K562 (cell line): ENCODE data around the gene MFSD6. TPM values are rescaled to one million over a fixed set of nuclear protein-coding genes. Genes with fewer than 3 reads are reported as not detected.

Experiments
- ATAC-seq: fragments of 200-7000 bp; cut with Tn5 transposase; 3 replicates; pipeline ENCODE4 v1.9.1; 2020; ENCODE audit warnings: moderate library complexity
- BruUV-seq: library from RNA; stranded (reverse); fragments of 400-500 nt; replicated peaks from 2 replicates; lab custom pipeline; 2021; lab: Mats Ljungman, UMichigan
- CTCF ChIA-PET: fragments of 300-600 bp; formaldehyde crosslinking; extraction: SDS; loops from one replicate; lab custom pipeline; 2021; ENCODE audit warnings: low intra/inter-chr PET ratio; lab: Yijun Ruan, JAX
- POLR2A ChIA-PET: fragments of 300-600, 350-650 bp; sonication (Branson Sonifier 250); formaldehyde crosslinking; extraction: SDS; loops from one replicate; lab custom pipeline; 2021; ENCODE audit warnings: antibody characterized with exemption, inconsistent platforms; lab: Yijun Ruan, JAX
- DNase-seq, 4 experiments: peaks; one replicate each; pipeline versions ENCODE4 v3.0.0 to v3.0.0-alpha.2; 2011 to 2018; ENCODE audit warnings: low spot score in 3 of 4, mixed read lengths in 3 of 4; ENCODE audit errors: extremely low read depth in 1 of 4
- FAIRE-seq: peaks from 2 replicates; lab custom pipeline; 2011; peaks lifted over from hg19 to GRCh38; lab: Jason Lieb, UNC
- H2AFZ ChIP-seq: 2 replicates; pipeline ENCODE4 v1.6.0; 2011; ENCODE audit warnings: low read depth, low read length, control low read depth, inconsistent platforms
- H3K27ac ChIP-seq: fragments of 200-600 bp; 3 replicates; pipeline ENCODE4 v1.8.0; 2011; ENCODE audit warnings: low read depth, mild to moderate bottlenecking, control low read depth, inconsistent platforms, low read length, moderate library complexity, mixed read lengths; ENCODE audit errors: extremely low read depth
- H3K27me3 ChIP-seq, 2 experiments: fragments of 300-600 bp in 1 of 2; 2 replicates in 1 of 2; 3 replicates in 1 of 2; pipeline versions ENCODE4 v1.6.0 to v1.8.0; 2011; ENCODE audit warnings: inconsistent platforms in 2 of 2, low read length in 2 of 2, mild to moderate bottlenecking in 1 of 2, mixed read lengths in 1 of 2, moderate library complexity in 1 of 2; ENCODE audit not compliant: control insufficient read depth in 2 of 2, insufficient read depth in 2 of 2
- H3K36me3 ChIP-seq: fragments of 300-600 bp; 3 replicates; pipeline ENCODE4 v1.8.0; 2011; ENCODE audit warnings: mild to moderate bottlenecking, low read length, inconsistent platforms; ENCODE audit not compliant: control insufficient read depth, insufficient read depth
- H3K4me1 ChIP-seq, 2 experiments: fragments of 200-600 bp in 1 of 2; replicated peaks in 1 of 2; 2 replicates in 1 of 2; 3 replicates in 1 of 2; pipeline versions ENCODE4 v1.5.1 to v1.8.0; 2011; ENCODE audit warnings: inconsistent platforms in 2 of 2, low read length in 2 of 2, mild to moderate bottlenecking in 1 of 2, mixed read lengths in 1 of 2, moderate library complexity in 1 of 2; ENCODE audit not compliant: control insufficient read depth in 2 of 2, insufficient read depth in 2 of 2
- H3K4me2 ChIP-seq: 2 replicates; pipeline ENCODE4 v1.6.1; 2011; ENCODE audit warnings: low read length, control low read depth, inconsistent platforms, mixed read lengths; ENCODE audit not compliant: insufficient read depth
- H3K4me3 ChIP-seq: fragments of 200-600 bp; sonication (generic), shearing (Covaris generic); 2 replicates; pipeline ENCODE4 v1.5.1; 2016; ENCODE audit warnings: control low read depth, inconsistent platforms
- H3K79me2 ChIP-seq: fragments of 200-600 bp; 3 replicates; pipeline ENCODE4 v1.8.0; 2011; ENCODE audit warnings: low read length, inconsistent platforms; ENCODE audit not compliant: control insufficient read depth, insufficient read depth
- H3K9ac ChIP-seq, 2 experiments: 2 replicates each; pipeline versions ENCODE4 v1.6.0 to v1.6.1; 2011; ENCODE audit warnings: low read depth in 2 of 2, low read length in 2 of 2, control low read depth in 1 of 2, inconsistent platforms in 1 of 2, mild to moderate bottlenecking in 1 of 2, mixed read lengths in 1 of 2; ENCODE audit not compliant: insufficient read depth in 1 of 2
- H3K9me1 ChIP-seq: one replicate; pipeline ENCODE4 v1.6.0; 2011; ENCODE audit warnings: inconsistent platforms, mild to moderate bottlenecking, low read length, moderate library complexity; ENCODE audit not compliant: control insufficient read depth, insufficient read depth
- H3K9me3 ChIP-seq: replicated peaks from 2 replicates; pipeline ENCODE4 v1.5.1; 2011; ENCODE audit warnings: low read depth, low read length, inconsistent platforms; ENCODE audit not compliant: control insufficient read depth, insufficient read depth
- H4K20me1 ChIP-seq: replicated peaks from 2 replicates; pipeline ENCODE4 v1.6.1; 2011; ENCODE audit warnings: low read length, inconsistent platforms, mixed read lengths; ENCODE audit not compliant: control insufficient read depth, insufficient read depth
- C11orf30 ChIP-seq: fragments of 450-650 bp; IDR thresholded peaks from 2 replicates; pipeline ENCODE4 v1.6.1; 2016; ENCODE audit warnings: low read depth, mild to moderate bottlenecking
- GABPB2 ChIP-seq: fragments of 250-450 bp; sonication (Bioruptor Pico); conservative IDR thresholded peaks from 2 replicates; pipeline ENCODE4 v1.5.1; 2021; ENCODE audit warnings: mild to moderate bottlenecking
- HDAC6 ChIP-seq: IDR thresholded peaks from 2 replicates; pipeline ENCODE4 v1.6.1; 2012; ENCODE audit warnings: low read depth, mild to moderate bottlenecking, control low read depth, inconsistent platforms, low read length, moderate library complexity
- HSF4 ChIP-seq: fragments of 250-450 bp; sonication (Bioruptor Pico); IDR thresholded peaks from 2 replicates; pipeline ENCODE4 v2.1.2; 2022; ENCODE audit warnings: mild to moderate bottlenecking, moderate library complexity, borderline replicate concordance
- KHSRP ChIP-seq: fragments of 450-650 bp; IDR thresholded peaks from 2 replicates; pipeline ENCODE4 v1.6.1; 2017
- NFIX ChIP-seq: fragments of 250-450 bp; sonication (Bioruptor Pico); IDR thresholded peaks from 2 replicates; pipeline ENCODE4 v1.4.0; 2020; ENCODE audit warnings: low read depth, mild to moderate bottlenecking, moderate library complexity
- NKRF ChIP-seq: fragments of 450-650 bp; IDR thresholded peaks from 2 replicates; pipeline ENCODE4 v1.6.1; 2016; ENCODE audit warnings: borderline replicate concordance
- NR2F6 ChIP-seq: fragments of 450-650 bp; formaldehyde crosslinking; IDR thresholded peaks from 2 replicates; pipeline ENCODE4 v1.4.0; 2020; ENCODE audit warnings: mild to moderate bottlenecking
- PCBP2 ChIP-seq: fragments of 200-400 bp; formaldehyde crosslinking; IDR thresholded peaks from 2 replicates; pipeline ENCODE4 v1.6.1; 2018; ENCODE audit warnings: low read length, low read depth, mild to moderate bottlenecking, moderate library complexity; ENCODE audit not compliant: poor library complexity, severe bottlenecking
- PHB2 ChIP-seq: fragments of 450-650 bp; IDR thresholded peaks from 2 replicates; pipeline ENCODE4 v1.6.1; 2017; ENCODE audit warnings: low read depth
- RAD51 ChIP-seq: fragments of 450-650 bp; IDR thresholded peaks from 2 replicates; pipeline ENCODE4 v1.7.1; 2016; ENCODE audit warnings: low read depth, mild to moderate bottlenecking, borderline replicate concordance
- SMARCA4 ChIP-seq: fragments of 450-650 bp; IDR thresholded peaks from 2 replicates; pipeline ENCODE4 v1.6.1; 2016
- SP1 ChIP-seq: sonication (generic); formaldehyde crosslinking; IDR thresholded peaks from 2 replicates; pipeline ENCODE4 v1.8.1; 2022; ENCODE audit warnings: mild to moderate bottlenecking, missing genetic modification reagents
- TBL1XR1 ChIP-seq, 2 experiments: IDR thresholded peaks; 2 replicates each; pipeline ENCODE4 v1.6.1; 2012; ENCODE audit warnings: improper control_type of control experiment in 2 of 2, low read length in 2 of 2, mild to moderate bottlenecking in 1 of 2
- UBTF ChIP-seq, 2 experiments: IDR thresholded peaks; 2 replicates each; pipeline ENCODE4 v1.6.1; 2012; ENCODE audit warnings: improper control_type of control experiment in 2 of 2, low read depth in 2 of 2, low read length in 2 of 2, borderline replicate concordance in 1 of 2
- ZNF324 ChIP-seq: fragments of 250-450 bp; sonication (Bioruptor Pico); IDR thresholded peaks from 2 replicates; pipeline ENCODE4 v1.4.0; 2020; ENCODE audit warnings: mild to moderate bottlenecking
- ZNF354B ChIP-seq: fragments of 250-450 bp; sonication (Bioruptor Pico); IDR thresholded peaks from 2 replicates; pipeline ENCODE4 v1.4.0; 2020
- ZNF408 ChIP-seq: fragments of 250-450 bp; sonication (Bioruptor Pico); IDR thresholded peaks from 2 replicates; pipeline ENCODE4 v1.4.0; 2020; ENCODE audit warnings: low read depth, mild to moderate bottlenecking, moderate library complexity
- ZNF785 ChIP-seq: fragments of 250-450 bp; sonication (Bioruptor Pico); IDR thresholded peaks from 2 replicates; pipeline ENCODE4 v1.4.0; 2020; ENCODE audit warnings: mild to moderate bottlenecking
- WGBS: fragments of 100-300 bp; shearing (Covaris generic); methylation state at CpG from one replicate; pipeline ENCODE4 v1.1.6; 2016; ENCODE audit warnings: low coverage, mixed read lengths; ENCODE audit not compliant: insufficient coverage; ENCODE audit errors: missing lambda C conversion rate; 5-methylcytosine and 5-hydroxymethylcytosine counted together
- in situ Hi-C: fragments of 300-500 bp; cut with MboI; formaldehyde crosslinking; loops from 4 replicates; pipeline ENCODE4 v1.15.0; 2018; ENCODE audit warnings: inconsistent platforms, mixed read lengths
- intact Hi-C: fragments of 100-400 bp; cut with micrococcal nuclease; formaldehyde crosslinking; loops from 2 replicates; pipeline ENCODE4 v1.14.2; 2022
- polyA plus RNA-seq, 8 experiments: library from polyadenylated mRNA; depleted of rRNA in 4 of 8; stranded (reverse) in 5 of 8; unstranded in 3 of 8; fragments of >200 nt; fragmentation: Nextera tagmentation in 2 of 8; fragmentation: Illumina TruSeq in 1 of 8; extraction: Ambion mirVana in 2 of 8; extraction: Trizol in 1 of 8; gene quantifications; 2 replicates each; pipeline versions ENCODE4 v1.2.1 to v1.2.3, GENCODE V29; 2011 to 2014; ENCODE audit warnings: inconsistent platforms in 1 of 8, missing spikeins in 1 of 8
- total RNA-seq, 7 experiments: library from RNA; depleted of rRNA in 6 of 7; stranded (reverse); fragments of >200 nt in 6 of 7; fragmentation: Illumina TruSeq in 2 of 7; extraction: Trizol in 2 of 7; gene quantifications; 2 replicates each; pipeline versions ENCODE4 v1.2.1 to v1.2.3, GENCODE V29; 2011 to 2021; ENCODE audit warnings: low replicate concordance in 1 of 7
- TF ChIP-seq, protein P1 (sequence below): fragments of 450-650 bp; formaldehyde crosslinking; IDR thresholded peaks from 2 replicates; pipeline ENCODE4 v1.4.0; 2020; ENCODE audit warnings: mild to moderate bottlenecking, moderate library complexity

The MFSD6 gene
- total and polyA plus RNA-seq, 9 of the 15 experiments (the other 6 are each of a cell fraction or from before 2014, with no cell fraction given) = 1.1 to 7.9 (median 4.4) TPM

GRCh38 chr2:190462611-190463010 lies 54.5 kb downstream of the MFSD6 start:
- POLR2A ChIA-PET = interaction anchor here (0.7 to 1.1 kb wide), 5 partner anchors 10 to 1215 kb away, joined by 3 to 4 read pairs (median 3); no protein-coding TSS in a partner anchor
- H3K27ac ChIP-seq = peak overlapping the region; percentile 21
- no peak for TF ChIP-seq UBTF (IDR thresholded peaks at IDR 0.05; ENCODE audit: borderline replicate concordance in 1 of 2, low read depth in 2 of 2, low read length in 2 of 2)
- no peak for TF ChIP-seq HSF4 (CRISPR knock-in tag)
- no peak for TF ChIP-seq NKRF
- no peak for TF ChIP-seq RAD51
- peak; percentile 40 to 48; a peak in 2 of 4 replicates for TF ChIP-seq TBL1XR1 (IDR thresholded peaks at IDR 0.05; ENCODE audit: low read length in 2 of 2)
- TF ChIP-seq GABPB2 (CRISPR knock-in tag) = no peak
- TF ChIP-seq SP1 (CRISPR knock-in tag) = no peak
- TF ChIP-seq, protein P1, sequence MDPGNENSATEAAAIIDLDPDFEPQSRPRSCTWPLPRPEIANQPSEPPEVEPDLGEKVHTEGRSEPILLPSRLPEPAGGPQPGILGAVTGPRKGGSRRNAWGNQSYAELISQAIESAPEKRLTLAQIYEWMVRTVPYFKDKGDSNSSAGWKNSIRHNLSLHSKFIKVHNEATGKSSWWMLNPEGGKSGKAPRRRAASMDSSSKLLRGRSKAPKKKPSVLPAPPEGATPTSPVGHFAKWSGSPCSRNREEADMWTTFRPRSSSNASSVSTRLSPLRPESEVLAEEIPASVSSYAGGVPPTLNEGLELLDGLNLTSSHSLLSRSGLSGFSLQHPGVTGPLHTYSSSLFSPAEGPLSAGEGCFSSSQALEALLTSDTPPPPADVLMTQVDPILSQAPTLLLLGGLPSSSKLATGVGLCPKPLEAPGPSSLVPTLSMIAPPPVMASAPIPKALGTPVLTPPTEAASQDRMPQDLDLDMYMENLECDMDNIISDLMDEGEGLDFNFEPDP = no peak
- no peak for TF ChIP-seq HDAC6
- no peak for TF ChIP-seq ZNF324 (CRISPR knock-in tag)
- no peak for TF ChIP-seq ZNF408 (CRISPR knock-in tag)
- TF ChIP-seq PCBP2 = no peak
- no peak for TF ChIP-seq ZNF354B (CRISPR knock-in tag)
- TF ChIP-seq KHSRP = no peak
- TF ChIP-seq C11orf30 = no peak
- TF ChIP-seq NFIX = no peak
- TF ChIP-seq PHB2 = no peak
- TF ChIP-seq SMARCA4 = peak; percentile 83
- TF ChIP-seq NR2F6 (CRISPR knock-in tag) = no peak
- no peak for TF ChIP-seq ZNF785

More at GRCh38 chr2:190462611-190463010, 54.5 kb downstream of the MFSD6 start:
- Histone ChIP-seq H3K79me2 (no peaks in the 10 kb centered on the region; the same call in 1 of the 3 replicates), H3K9me1 (no peaks in the 10 kb centered on the region), H2AFZ (no peak overlapping the region), H3K9ac (no peak overlapping the region), H3K4me1 (peaks cover 20 to 76% of the 10 kb centered on the region in 2 experiments), H3K27me3 (no peaks in the 10 kb centered on the region), H4K20me1 (no peaks in the 10 kb centered on the region), H3K4me3 (no peak overlapping the region), H3K4me2 (peak overlapping the region; percentile 30), H3K9me3 (0 out of 2 replicates have a peak, but pooled peaks cover 4% of the 10 kb centered on the region), H3K36me3 (no peaks in the 10 kb centered on the region; the same call in 2 of the 3 replicates)
- WGBS = 0% methylated on average over 1 of the region's 1 CpG
- CTCF ChIA-PET = no interaction called here
- FAIRE-seq (peak; percentile 95), ATAC-seq (peak; percentile 72), DNase-seq (peak in 2 of 4 experiments; percentile 51 to 78)
- BruUV-seq = no TSS peak
- in situ Hi-C loops = no loop called here
- intact Hi-C loops = loop anchor here (10.0 kb wide), 1 partner anchor 58 kb away; the partner anchor contains the start of gene MFSD6
